K562 (cell line): ENCODE measurements around the gene MINAR1. TPM values are rescaled to one million over a fixed set of nuclear protein-coding genes. Genes with fewer than 3 reads are reported as not detected.

Experiments used
- ATAC-seq: fragments of 200-7000 bp; cut with Tn5 transposase; 3 replicates; pipeline ENCODE4 v1.9.1; 2020; ENCODE audit warnings: moderate library complexity
- BruUV-seq: library from RNA; stranded (reverse); fragments of 400-500 nt; replicated peaks from 2 replicates; lab custom pipeline; 2021; lab: Mats Ljungman, UMichigan
- CTCF ChIA-PET: fragments of 300-600 bp; formaldehyde crosslinking; extraction: SDS; loops from one replicate; lab custom pipeline; 2021; ENCODE audit warnings: low intra/inter-chr PET ratio; lab: Yijun Ruan, JAX
- POLR2A ChIA-PET: fragments of 300-600, 350-650 bp; sonication (Branson Sonifier 250); formaldehyde crosslinking; extraction: SDS; loops from one replicate; lab custom pipeline; 2021; ENCODE audit warnings: antibody characterized with exemption, inconsistent platforms; lab: Yijun Ruan, JAX
- DNase-seq, 4 experiments: peaks; one replicate each; pipeline versions ENCODE4 v3.0.0 to v3.0.0-alpha.2; 2011 to 2018; ENCODE audit warnings: low spot score in 3 of 4, mixed read lengths in 3 of 4; ENCODE audit errors: extremely low read depth in 1 of 4
- FAIRE-seq: peaks from 2 replicates; lab custom pipeline; 2011; peaks lifted over from hg19 to GRCh38; lab: Jason Lieb, UNC
- H2AFZ ChIP-seq: 2 replicates; pipeline ENCODE4 v1.6.0; 2011; ENCODE audit warnings: low read depth, low read length, control low read depth, inconsistent platforms
- H3K27ac ChIP-seq: fragments of 200-600 bp; 3 replicates; pipeline ENCODE4 v1.8.0; 2011; ENCODE audit warnings: low read depth, mild to moderate bottlenecking, control low read depth, inconsistent platforms, low read length, moderate library complexity, mixed read lengths; ENCODE audit errors: extremely low read depth
- H3K27me3 ChIP-seq, 2 experiments: fragments of 300-600 bp in 1 of 2; 2 replicates in 1 of 2; 3 replicates in 1 of 2; pipeline versions ENCODE4 v1.6.0 to v1.8.0; 2011; ENCODE audit warnings: inconsistent platforms in 2 of 2, low read length in 2 of 2, mild to moderate bottlenecking in 1 of 2, mixed read lengths in 1 of 2, moderate library complexity in 1 of 2; ENCODE audit not compliant: control insufficient read depth in 2 of 2, insufficient read depth in 2 of 2
- H3K36me3 ChIP-seq: fragments of 300-600 bp; 3 replicates; pipeline ENCODE4 v1.8.0; 2011; ENCODE audit warnings: mild to moderate bottlenecking, low read length, inconsistent platforms; ENCODE audit not compliant: control insufficient read depth, insufficient read depth
- H3K4me1 ChIP-seq, 2 experiments: fragments of 200-600 bp in 1 of 2; replicated peaks in 1 of 2; 2 replicates in 1 of 2; 3 replicates in 1 of 2; pipeline versions ENCODE4 v1.5.1 to v1.8.0; 2011; ENCODE audit warnings: inconsistent platforms in 2 of 2, low read length in 2 of 2, mild to moderate bottlenecking in 1 of 2, mixed read lengths in 1 of 2, moderate library complexity in 1 of 2; ENCODE audit not compliant: control insufficient read depth in 2 of 2, insufficient read depth in 2 of 2
- H3K4me2 ChIP-seq: 2 replicates; pipeline ENCODE4 v1.6.1; 2011; ENCODE audit warnings: low read length, control low read depth, inconsistent platforms, mixed read lengths; ENCODE audit not compliant: insufficient read depth
- H3K4me3 ChIP-seq: fragments of 200-600 bp; sonication (generic), shearing (Covaris generic); 2 replicates; pipeline ENCODE4 v1.5.1; 2016; ENCODE audit warnings: control low read depth, inconsistent platforms
- H3K79me2 ChIP-seq: fragments of 200-600 bp; 3 replicates; pipeline ENCODE4 v1.8.0; 2011; ENCODE audit warnings: low read length, inconsistent platforms; ENCODE audit not compliant: control insufficient read depth, insufficient read depth
- H3K9ac ChIP-seq, 2 experiments: 2 replicates each; pipeline versions ENCODE4 v1.6.0 to v1.6.1; 2011; ENCODE audit warnings: low read depth in 2 of 2, low read length in 2 of 2, control low read depth in 1 of 2, inconsistent platforms in 1 of 2, mild to moderate bottlenecking in 1 of 2, mixed read lengths in 1 of 2; ENCODE audit not compliant: insufficient read depth in 1 of 2
- H3K9me1 ChIP-seq: one replicate; pipeline ENCODE4 v1.6.0; 2011; ENCODE audit warnings: inconsistent platforms, mild to moderate bottlenecking, low read length, moderate library complexity; ENCODE audit not compliant: control insufficient read depth, insufficient read depth
- H3K9me3 ChIP-seq: replicated peaks from 2 replicates; pipeline ENCODE4 v1.5.1; 2011; ENCODE audit warnings: low read depth, low read length, inconsistent platforms; ENCODE audit not compliant: control insufficient read depth, insufficient read depth
- H4K20me1 ChIP-seq: replicated peaks from 2 replicates; pipeline ENCODE4 v1.6.1; 2011; ENCODE audit warnings: low read length, inconsistent platforms, mixed read lengths; ENCODE audit not compliant: control insufficient read depth, insufficient read depth
- CHD1 ChIP-seq: fragments of 200-600 bp; sonication (generic); IDR thresholded peaks from one replicate; pipeline ENCODE4 v1.6.1; 2012; ENCODE audit warnings: mild to moderate bottlenecking, moderate library complexity, low read length, inconsistent platforms
- CTCF ChIP-seq, 3 experiments: IDR thresholded peaks in 2 of 3; conservative IDR thresholded peaks in 1 of 3; 2 replicates each; pipeline ENCODE4 v1.5.1; 2011 to 2012; ENCODE audit warnings: low read length in 3 of 3, mild to moderate bottlenecking in 3 of 3, control low read depth in 2 of 3, improper control_type of control experiment in 1 of 3, inconsistent platforms in 1 of 3, low read depth in 1 of 3, mixed read lengths in 1 of 3, moderate library complexity in 1 of 3; ENCODE audit not compliant: insufficient read depth in 2 of 3
- ETV1 ChIP-seq: fragments of 450-650 bp; conservative IDR thresholded peaks from 2 replicates; pipeline ENCODE4 v1.6.1; 2016; ENCODE audit warnings: missing genetic modification characterization, control low read depth, low read depth, missing compliant biosample characterization
- HDGF ChIP-seq: fragments of 450-650 bp; IDR thresholded peaks from 2 replicates; pipeline ENCODE4 v1.6.1; 2016
- HNRNPUL1 ChIP-seq: fragments of 200-400 bp; formaldehyde crosslinking; IDR thresholded peaks from 2 replicates; pipeline ENCODE4 v1.6.1; 2017; ENCODE audit warnings: low read length
- KLF1 ChIP-seq: fragments of 450-650 bp; IDR thresholded peaks from 2 replicates; pipeline ENCODE4 v1.6.1; 2016; ENCODE audit warnings: missing genetic modification characterization, missing compliant biosample characterization
- PCBP2 ChIP-seq: fragments of 200-400 bp; formaldehyde crosslinking; IDR thresholded peaks from 2 replicates; pipeline ENCODE4 v1.6.1; 2018; ENCODE audit warnings: low read length, low read depth, mild to moderate bottlenecking, moderate library complexity; ENCODE audit not compliant: poor library complexity, severe bottlenecking
- RAD21 ChIP-seq, 2 experiments: fragments of 250-450 bp in 1 of 2; fragments of 450-650 bp in 1 of 2; sonication (Bioruptor Pico) in 1 of 2; formaldehyde crosslinking in 1 of 2; IDR thresholded peaks in 1 of 2; conservative IDR thresholded peaks in 1 of 2; 2 replicates each; pipeline versions ENCODE4 v1.4.0 to v1.8.0; 2020 to 2022; ENCODE audit warnings: mild to moderate bottlenecking in 2 of 2, moderate library complexity in 1 of 2
- SRSF1 ChIP-seq: fragments of 200-400 bp; formaldehyde crosslinking; IDR thresholded peaks from 2 replicates; pipeline ENCODE4 v1.6.1; 2017; ENCODE audit warnings: mild to moderate bottlenecking, low read depth, low read length, moderate library complexity
- SRSF7 ChIP-seq: fragments of 200-400 bp; formaldehyde crosslinking; optimal IDR thresholded peaks from 2 replicates; pipeline ENCODE3; 2017; ENCODE audit warnings: mild to moderate bottlenecking, low read depth, low read length
- STAT5A ChIP-seq: IDR thresholded peaks from 2 replicates; pipeline ENCODE4 v1.6.1; 2012; ENCODE audit warnings: low read length, inconsistent platforms, borderline replicate concordance
- ZC3H11A ChIP-seq: IDR thresholded peaks from 2 replicates; pipeline ENCODE4 v1.6.1; 2012; ENCODE audit warnings: low read depth, low read length, improper control_type of control experiment
- ZFP30 ChIP-seq: fragments of 250-450 bp; sonication (Bioruptor Pico); IDR thresholded peaks from 2 replicates; pipeline ENCODE4 v1.8.0; 2022; ENCODE audit warnings: moderate library complexity, mild to moderate bottlenecking, inconsistent platforms, borderline replicate concordance
- ZNF274 ChIP-seq: IDR thresholded peaks from 2 replicates; pipeline ENCODE4 v1.6.1; 2011; ENCODE audit warnings: low read depth, mild to moderate bottlenecking, low read length, moderate library complexity, borderline replicate concordance
- ZNF282 ChIP-seq: sonication (generic); formaldehyde crosslinking; IDR thresholded peaks from 2 replicates; pipeline ENCODE4 v1.8.1; 2023; ENCODE audit warnings: missing genetic modification reagents
- WGBS: fragments of 100-300 bp; shearing (Covaris generic); methylation state at CpG from one replicate; pipeline ENCODE4 v1.1.6; 2016; ENCODE audit warnings: low coverage, mixed read lengths; ENCODE audit not compliant: insufficient coverage; ENCODE audit errors: missing lambda C conversion rate; 5-methylcytosine and 5-hydroxymethylcytosine counted together
- in situ Hi-C: fragments of 300-500 bp; cut with MboI; formaldehyde crosslinking; loops from 4 replicates; pipeline ENCODE4 v1.15.0; 2018; ENCODE audit warnings: inconsistent platforms, mixed read lengths
- intact Hi-C: fragments of 100-400 bp; cut with micrococcal nuclease; formaldehyde crosslinking; loops from 2 replicates; pipeline ENCODE4 v1.14.2; 2022
- polyA plus RNA-seq, 8 experiments: library from polyadenylated mRNA; depleted of rRNA in 4 of 8; stranded (reverse) in 5 of 8; unstranded in 3 of 8; fragments of >200 nt; fragmentation: Nextera tagmentation in 2 of 8; fragmentation: Illumina TruSeq in 1 of 8; extraction: Ambion mirVana in 2 of 8; extraction: Trizol in 1 of 8; gene quantifications; 2 replicates each; pipeline versions ENCODE4 v1.2.1 to v1.2.3, GENCODE V29; 2011 to 2014; ENCODE audit warnings: inconsistent platforms in 1 of 8, missing spikeins in 1 of 8
- total RNA-seq, 7 experiments: library from RNA; depleted of rRNA in 6 of 7; stranded (reverse); fragments of >200 nt in 6 of 7; fragmentation: Illumina TruSeq in 2 of 7; extraction: Trizol in 2 of 7; gene quantifications; 2 replicates each; pipeline versions ENCODE4 v1.2.1 to v1.2.3, GENCODE V29; 2011 to 2021; ENCODE audit warnings: low replicate concordance in 1 of 7
- TF ChIP-seq, protein P1 (sequence below): sonication (generic); formaldehyde crosslinking; IDR thresholded peaks from 2 replicates; pipeline ENCODE4 v1.5.0; 2020; ENCODE audit warnings: missing genetic modification reagents
- TF ChIP-seq, protein P2 (sequence below): fragments of 250-450 bp; sonication (Bioruptor Pico); IDR thresholded peaks from 2 replicates; pipeline ENCODE4 v1.5.0; 2022; ENCODE audit warnings: mild to moderate bottlenecking

Gene MINAR1
- total and polyA plus RNA-seq, 9 of the 15 experiments (the other 6 are each of a cell fraction or from before 2014, with no cell fraction given): 0.21 to 1.2 (median 0.52) TPM

DNA sequence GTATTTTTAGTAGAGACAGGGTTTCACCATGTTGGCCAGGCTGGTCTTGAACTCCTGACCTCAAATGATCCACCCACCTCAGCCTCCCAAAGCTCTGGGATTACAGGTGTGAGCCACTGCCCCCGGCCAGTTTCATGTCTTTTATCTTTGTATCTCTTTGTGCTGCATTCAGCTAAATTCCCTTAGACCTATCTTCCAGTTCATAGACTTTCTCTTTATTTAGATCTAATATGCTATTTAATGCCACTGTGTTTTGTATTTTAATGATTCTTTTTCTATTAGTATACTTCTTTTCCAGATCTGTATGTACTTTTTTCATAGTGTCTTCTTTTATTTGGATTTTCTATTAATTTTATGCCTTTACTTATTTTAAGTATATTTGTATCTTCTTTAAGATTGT lies 14.9 kb downstream of the MINAR1 start (continued):
- no peak for TF ChIP-seq HNRNPUL1
- TF ChIP-seq KLF1 (tag): no peak
- no peak for TF ChIP-seq SRSF1
- no peak for TF ChIP-seq ZC3H11A
- no peak for TF ChIP-seq ZNF282 (CRISPR knock-in tag)
- TF ChIP-seq ETV1 (tag): no peak

DNA sequence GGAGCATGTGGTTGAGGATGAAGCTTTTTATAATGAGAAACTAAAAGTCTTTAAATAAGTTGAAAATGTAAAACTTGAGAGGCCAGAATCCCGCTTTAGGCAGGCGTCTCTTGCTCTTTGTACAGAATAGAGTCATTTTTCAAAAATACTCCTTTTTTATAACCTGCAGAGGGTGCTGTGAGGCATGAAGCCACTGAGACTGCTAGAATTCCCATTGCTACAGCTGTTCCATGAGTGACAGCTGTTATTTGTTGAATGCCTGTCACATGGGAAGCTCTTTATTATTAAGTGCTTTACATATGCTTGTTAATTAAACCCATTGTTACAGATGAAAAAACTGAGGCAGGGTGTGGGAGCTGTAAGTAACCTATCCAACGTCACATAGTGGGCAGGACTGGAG lies 18.5 kb downstream of the MINAR1 start:
- 2% methylated on average over 3 of the region's 3 CpGs for WGBS
- BruUV-seq: no TSS peak
- TF ChIP-seq SRSF7 (no peak), ZFP30 (no peak), CTCF (IDR thresholded peaks at IDR 0.05 in 2 of 3, conservative IDR thresholded peaks at IDR 0.05 in 1 of 3; ENCODE audit: insufficient read depth in 2 of 3, low read depth in 1 of 3, low read length in 3 of 3) (peak; percentile 22 to 38 (median 34); a peak in 4 of 6 replicates), PCBP2 (no peak), RAD21 (CRISPR knock-in tag; conservative IDR thresholded peaks at IDR 0.05 in 1 of 2, IDR thresholded peaks at IDR 0.05 in 1 of 2) (peak in 1 of 2 experiments; percentile 41; a peak in 2 of 4 replicates), CHD1 (no peak), HDGF (no peak), STAT5A (no peak), ZNF274 (no peak)
- TF ChIP-seq, protein P1, sequence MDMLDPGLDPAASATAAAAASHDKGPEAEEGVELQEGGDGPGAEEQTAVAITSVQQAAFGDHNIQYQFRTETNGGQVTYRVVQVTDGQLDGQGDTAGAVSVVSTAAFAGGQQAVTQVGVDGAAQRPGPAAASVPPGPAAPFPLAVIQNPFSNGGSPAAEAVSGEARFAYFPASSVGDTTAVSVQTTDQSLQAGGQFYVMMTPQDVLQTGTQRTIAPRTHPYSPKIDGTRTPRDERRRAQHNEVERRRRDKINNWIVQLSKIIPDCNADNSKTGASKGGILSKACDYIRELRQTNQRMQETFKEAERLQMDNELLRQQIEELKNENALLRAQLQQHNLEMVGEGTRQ: no peak
- TF ChIP-seq, protein P2, sequence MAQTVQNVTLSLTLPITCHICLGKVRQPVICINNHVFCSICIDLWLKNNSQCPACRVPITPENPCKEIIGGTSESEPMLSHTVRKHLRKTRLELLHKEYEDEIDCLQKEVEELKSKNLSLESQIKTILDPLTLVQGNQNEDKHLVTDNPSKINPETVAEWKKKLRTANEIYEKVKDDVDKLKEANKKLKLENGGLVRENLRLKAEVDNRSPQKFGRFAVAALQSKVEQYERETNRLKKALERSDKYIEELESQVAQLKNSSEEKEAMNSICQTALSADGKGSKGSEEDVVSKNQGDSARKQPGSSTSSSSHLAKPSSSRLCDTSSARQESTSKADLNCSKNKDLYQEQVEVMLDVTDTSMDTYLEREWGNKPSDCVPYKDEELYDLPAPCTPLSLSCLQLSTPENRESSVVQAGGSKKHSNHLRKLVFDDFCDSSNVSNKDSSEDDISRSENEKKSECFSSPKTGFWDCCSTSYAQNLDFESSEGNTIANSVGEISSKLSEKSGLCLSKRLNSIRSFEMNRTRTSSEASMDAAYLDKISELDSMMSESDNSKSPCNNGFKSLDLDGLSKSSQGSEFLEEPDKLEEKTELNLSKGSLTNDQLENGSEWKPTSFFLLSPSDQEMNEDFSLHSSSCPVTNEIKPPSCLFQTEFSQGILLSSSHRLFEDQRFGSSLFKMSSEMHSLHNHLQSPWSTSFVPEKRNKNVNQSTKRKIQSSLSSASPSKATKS (CRISPR knock-in tag): no peak

More for the DNA sequence above, 18.5 kb downstream of the MINAR1 start:
- FAIRE-seq (peak; percentile 75), DNase-seq (peak in 3 of 4 experiments; percentile 12 to 14 (median 13)), ATAC-seq (0 out of 3 replicates have a peak, but pooled peaks have one; percentile 43)
- H3K4me2 ChIP-seq: no peak overlapping the region
- H3K27ac ChIP-seq: no peak overlapping the region
- no peaks in the 10 kb centered on the region for H3K9me1 ChIP-seq
- H2AFZ ChIP-seq: no peak overlapping the region
- in situ Hi-C loops (no loop called here), intact Hi-C loops (loop anchor here (1.0 kb wide), 1 partner anchor 146 kb away; no protein-coding TSS in a partner anchor)
- H4K20me1 ChIP-seq: no peaks in the 10 kb centered on the region
- H3K9me3 ChIP-seq: no peaks in the 10 kb centered on the region
- no peaks in the 10 kb centered on the region for H3K4me1 ChIP-seq
- CTCF ChIA-PET: interaction anchor here (0.6 to 1.4 kb wide), 2 partner anchors 145 to 1075 kb away, joined by 3 to 5 read pairs; no protein-coding TSS in a partner anchor
- H3K9ac ChIP-seq: no peak overlapping the region
- peaks cover 9 to 21% of the 10 kb centered on the region in 2 experiments; a peak in 4 of 5 replicates for H3K27me3 ChIP-seq
- no peak overlapping the region for H3K4me3 ChIP-seq
- H3K79me2 ChIP-seq: no peaks in the 10 kb centered on the region
- POLR2A ChIA-PET: no interaction called here
- H3K36me3 ChIP-seq: no peaks in the 10 kb centered on the region
